GM12878 (cell line): Measurements from ENCODE around the gene PYGO2. TPM values are rescaled to one million over a fixed set of nuclear protein-coding genes. Genes with fewer than 3 reads are reported as not detected.

Experiments used
- ATAC-seq: fragments of 200-7000 bp; cut with Tn5 transposase; 3 replicates; pipeline ENCODE4 v1.9.1; 2020; ENCODE audit warnings: mild to moderate bottlenecking, moderate library complexity
- BruUV-seq: library from RNA; stranded (reverse); fragments of 400-500 nt; replicated peaks from 2 replicates; lab custom pipeline; 2021; lab: Mats Ljungman, UMichigan
- CTCF ChIA-PET: fragments of 300-600 bp; sonication (Branson Sonifier 250); formaldehyde crosslinking; extraction: SDS; loops from one replicate; lab custom pipeline; 2021; ENCODE audit warnings: inconsistent platforms; lab: Yijun Ruan, JAX
- POLR2A ChIA-PET: fragments of 350-600 bp; formaldehyde crosslinking; extraction: SDS; loops from one replicate; lab custom pipeline; 2021; ENCODE audit warnings: inconsistent platforms; lab: Charles Lee
- RAD21 ChIA-PET: fragments of 300-600 bp; sonication (Branson Sonifier 250); formaldehyde crosslinking; loops from one replicate; lab custom pipeline; 2023; ENCODE audit warnings: antibody characterized with exemption; ENCODE audit not compliant: unreplicated experiment; lab: Charles Lee
- SMC1A ChIA-PET: fragments of 300-600 bp; sonication (Branson Sonifier 250); formaldehyde crosslinking; loops from one replicate; lab custom pipeline; 2023; ENCODE audit not compliant: unreplicated experiment, uncharacterized antibody; lab: Charles Lee
- DNase-seq: peaks from one replicate; pipeline ENCODE4 v3.0.0-alpha.2; 2011; ENCODE audit warnings: low read depth, low spot score
- FAIRE-seq: peaks from 3 replicates; lab custom pipeline; 2011; peaks lifted over from hg19 to GRCh38; lab: Jason Lieb, UNC
- H2AFZ ChIP-seq: 2 replicates; pipeline ENCODE4 v1.6.0; 2011; ENCODE audit warnings: low read depth, low read length, control low read depth; ENCODE audit not compliant: control insufficient read depth
- H3K27ac ChIP-seq: 2 replicates; pipeline ENCODE4 v1.5.1; 2011; ENCODE audit warnings: control low read depth; ENCODE audit not compliant: control insufficient read depth, insufficient read depth
- H3K27me3 ChIP-seq, 2 experiments: replicated peaks in 1 of 2; 2 replicates each; pipeline versions ENCODE4 v1.6.0 to v1.6.1; 2011; ENCODE audit warnings: low read length in 1 of 2; ENCODE audit not compliant: control insufficient read depth in 2 of 2, insufficient read depth in 2 of 2
- H3K36me3 ChIP-seq, 2 experiments: 2 replicates each; pipeline ENCODE4 v1.5.1; 2011; ENCODE audit warnings: low read length in 1 of 2; ENCODE audit not compliant: control insufficient read depth in 2 of 2, insufficient read depth in 2 of 2
- H3K4me1 ChIP-seq: 2 replicates; pipeline ENCODE4 v1.6.1; 2011; ENCODE audit warnings: mild to moderate bottlenecking, low read length, moderate library complexity, mixed read lengths; ENCODE audit not compliant: control insufficient read depth, insufficient read depth
- H3K4me2 ChIP-seq: 2 replicates; pipeline ENCODE4 v1.6.0; 2011; ENCODE audit warnings: control low read depth; ENCODE audit not compliant: control insufficient read depth, insufficient read depth
- H3K4me3 ChIP-seq: fragments of 200-600 bp; sonication (generic); 2 replicates; pipeline ENCODE4 v1.5.1; 2016
- H3K79me2 ChIP-seq: 2 replicates; pipeline ENCODE4 v1.6.0; 2011; ENCODE audit warnings: low read length; ENCODE audit not compliant: control insufficient read depth, insufficient read depth
- H3K9ac ChIP-seq: 2 replicates; pipeline ENCODE4 v1.8.0; 2011; ENCODE audit warnings: low read length, control low read depth, mixed read lengths; ENCODE audit not compliant: control insufficient read depth, insufficient read depth
- H3K9me3 ChIP-seq: replicated peaks from 3 replicates; pipeline ENCODE4 v1.5.1; 2011; ENCODE audit warnings: mild to moderate bottlenecking, low read length; ENCODE audit not compliant: control insufficient read depth, insufficient read depth
- H4K20me1 ChIP-seq: 2 replicates; pipeline ENCODE4 v1.6.0; 2011; ENCODE audit not compliant: control insufficient read depth, insufficient read depth
- DPF2 ChIP-seq: fragments of 450-650 bp; IDR thresholded peaks from 2 replicates; pipeline ENCODE4 v1.6.1; 2017; ENCODE audit warnings: mild to moderate bottlenecking
- MLLT1 ChIP-seq: fragments of 450-650 bp; IDR thresholded peaks from 2 replicates; pipeline ENCODE4 v1.6.1; 2016; ENCODE audit warnings: mild to moderate bottlenecking
- NR2F1 ChIP-seq: fragments of 450-650 bp; conservative IDR thresholded peaks from 2 replicates; pipeline ENCODE4 v1.6.1; 2017; ENCODE audit warnings: mild to moderate bottlenecking
- SREBF1 ChIP-seq: IDR thresholded peaks from 2 replicates; pipeline ENCODE4 v1.6.1; 2012; ENCODE audit warnings: mild to moderate bottlenecking, low read length
- WGBS: methylation state at CpG from one replicate; pipeline ENCODE4 v1.1.6; 2016; ENCODE audit warnings: low lambda C conversion rate; ENCODE audit not compliant: insufficient replicate concordance, insufficient coverage; ENCODE audit errors: missing lambda C conversion rate; 5-methylcytosine and 5-hydroxymethylcytosine counted together
- in situ Hi-C: fragments of 300-500 bp; cut with MboI; formaldehyde crosslinking; loops from 9 replicates; pipeline ENCODE4 v1.14.3; 2018; ENCODE audit warnings: mixed read lengths
- intact Hi-C: fragments of 100-400 bp; cut with micrococcal nuclease; formaldehyde crosslinking; loops from one replicate; pipeline ENCODE4 v1.14.2; 2022; ENCODE audit not compliant: unreplicated experiment
- polyA plus RNA-seq, 11 experiments: library from polyadenylated mRNA; depleted of rRNA in 4 of 11; unstranded in 6 of 11; stranded (reverse) in 5 of 11; fragments of >200 nt; fragmentation: Nextera tagmentation in 4 of 11; fragmentation: Illumina TruSeq in 1 of 11; extraction: Ambion mirVana in 4 of 11; extraction: Trizol in 1 of 11; gene quantifications; 1 replicate in 1 of 11; 2 replicates in 10 of 11; pipeline versions ENCODE4 v1.2.1 to v1.2.3, GENCODE V29; 2011 to 2016; ENCODE audit warnings: inconsistent platforms in 2 of 11, missing spikeins in 2 of 11, low read depth in 1 of 11
- total RNA-seq, 4 experiments: library from RNA; depleted of rRNA in 3 of 4; stranded (reverse); fragments of >200 nt in 3 of 4; fragmentation: Illumina TruSeq in 1 of 4; extraction: Trizol in 1 of 4; gene quantifications; 2 replicates each; pipeline versions ENCODE4 v1.2.1 to v1.2.3, GENCODE V29; 2013 to 2021
- TF ChIP-seq, protein P1 (sequence below): fragments of 450-650 bp; IDR thresholded peaks from 2 replicates; pipeline ENCODE4 v1.6.1; 2016; ENCODE audit warnings: mild to moderate bottlenecking, moderate library complexity, borderline replicate concordance

The PYGO2 gene
- total and polyA plus RNA-seq, 10 of the 15 experiments (the other 5 are each of a cell fraction or from before 2014, with no cell fraction given): 8.1 to 33.8 (median 23.5) TPM

DNA sequence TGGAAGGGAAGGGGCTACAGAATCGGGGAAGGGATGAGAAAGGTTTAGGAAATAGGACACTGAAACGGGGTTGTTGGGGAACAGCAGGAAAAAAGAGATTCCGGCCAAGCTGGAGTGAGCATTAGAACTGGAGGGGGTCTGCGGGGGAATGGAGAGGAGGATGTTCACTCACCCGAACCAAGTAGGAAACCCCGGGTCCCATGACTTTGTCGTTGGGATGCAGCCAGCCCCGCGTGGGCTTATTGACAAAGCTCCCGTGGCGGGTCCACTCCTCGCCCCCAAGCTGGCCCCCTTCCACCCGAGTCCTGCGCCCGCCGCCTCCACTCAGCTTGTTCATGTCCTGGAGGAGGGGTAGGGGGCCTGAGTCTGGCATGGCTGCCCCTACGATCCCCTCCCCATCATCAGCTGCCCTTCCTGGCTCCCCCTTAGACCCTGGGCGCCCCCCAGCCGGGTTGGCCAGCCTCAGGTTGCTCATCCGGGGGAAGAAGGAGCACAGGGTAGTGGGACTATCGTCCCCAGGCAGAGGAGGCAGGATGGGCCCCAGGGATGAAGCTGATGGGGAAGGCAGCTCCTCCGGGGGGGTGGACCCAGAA is 8.4 kb upstream of the PYGO2 start:
- H3K27me3 ChIP-seq: no peaks in the 10 kb centered on the region
- peak overlapping the region; percentile 39 for H3K27ac ChIP-seq
- intact Hi-C loops (loop anchor here (5.0 kb wide), 1 partner anchor 92 kb away; the partner anchor contains the start of gene EFNA4), in situ Hi-C loops (no loop called here)
- no peak overlapping the region for H2AFZ ChIP-seq
- DNase-seq (no peak), ATAC-seq (no peak), FAIRE-seq (no peak)
- peaks cover 10 to 12% of the 10 kb centered on the region in 2 experiments; a peak in 3 of 4 replicates for H3K36me3 ChIP-seq
- 68% methylated on average over 22 of the region's 22 CpGs for WGBS
- peak overlapping the region; percentile 63 for H3K4me3 ChIP-seq
- CTCF ChIA-PET: interaction anchor here (1.0 to 20.6 kb wide), 11 partner anchors 8 to 203 kb away, joined by 3 to 226 read pairs (median 4); partner anchors contain the start of genes ADAM15, KRTCAP2, LENEP and PBXIP1
- peak overlapping the region; percentile 74; the same call in 1 of the 2 replicates for H3K4me2 ChIP-seq
- TF ChIP-seq SREBF1: no peak
- TF ChIP-seq, protein P1, sequence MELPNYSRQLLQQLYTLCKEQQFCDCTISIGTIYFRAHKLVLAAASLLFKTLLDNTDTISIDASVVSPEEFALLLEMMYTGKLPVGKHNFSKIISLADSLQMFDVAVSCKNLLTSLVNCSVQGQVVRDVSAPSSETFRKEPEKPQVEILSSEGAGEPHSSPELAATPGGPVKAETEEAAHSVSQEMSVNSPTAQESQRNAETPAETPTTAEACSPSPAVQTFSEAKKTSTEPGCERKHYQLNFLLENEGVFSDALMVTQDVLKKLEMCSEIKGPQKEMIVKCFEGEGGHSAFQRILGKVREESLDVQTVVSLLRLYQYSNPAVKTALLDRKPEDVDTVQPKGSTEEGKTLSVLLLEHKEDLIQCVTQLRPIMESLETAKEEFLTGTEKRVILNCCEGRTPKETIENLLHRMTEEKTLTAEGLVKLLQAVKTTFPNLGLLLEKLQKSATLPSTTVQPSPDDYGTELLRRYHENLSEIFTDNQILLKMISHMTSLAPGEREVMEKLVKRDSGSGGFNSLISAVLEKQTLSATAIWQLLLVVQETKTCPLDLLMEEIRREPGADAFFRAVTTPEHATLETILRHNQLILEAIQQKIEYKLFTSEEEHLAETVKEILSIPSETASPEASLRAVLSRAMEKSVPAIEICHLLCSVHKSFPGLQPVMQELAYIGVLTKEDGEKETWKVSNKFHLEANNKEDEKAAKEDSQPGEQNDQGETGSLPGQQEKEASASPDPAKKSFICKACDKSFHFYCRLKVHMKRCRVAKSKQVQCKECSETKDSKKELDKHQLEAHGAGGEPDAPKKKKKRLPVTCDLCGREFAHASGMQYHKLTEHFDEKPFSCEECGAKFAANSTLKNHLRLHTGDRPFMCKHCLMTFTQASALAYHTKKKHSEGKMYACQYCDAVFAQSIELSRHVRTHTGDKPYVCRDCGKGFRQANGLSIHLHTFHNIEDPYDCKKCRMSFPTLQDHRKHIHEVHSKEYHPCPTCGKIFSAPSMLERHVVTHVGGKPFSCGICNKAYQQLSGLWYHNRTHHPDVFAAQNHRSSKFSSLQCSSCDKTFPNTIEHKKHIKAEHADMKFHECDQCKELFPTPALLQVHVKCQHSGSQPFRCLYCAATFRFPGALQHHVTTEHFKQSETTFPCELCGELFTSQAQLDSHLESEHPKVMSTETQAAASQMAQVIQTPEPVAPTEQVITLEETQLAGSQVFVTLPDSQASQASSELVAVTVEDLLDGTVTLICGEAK: no peak
- TF ChIP-seq MLLT1: no peak
- TF ChIP-seq NR2F1: no peak
- no peak for TF ChIP-seq DPF2
- RAD21 ChIA-PET: interaction anchor here (0.9 to 2.8 kb wide), 12 partner anchors 9 to 115 kb away, joined by 3 to 20 read pairs (median 4); partner anchors contain the start of genes PBXIP1 and PYGO2
- no peaks in the 10 kb centered on the region for H3K9me3 ChIP-seq
- SMC1A ChIA-PET: interaction anchor here (0.9 to 3.2 kb wide), 7 partner anchors 9 to 410 kb away, joined by 3 to 21 read pairs (median 5); partner anchors contain the start of genes PBXIP1 and PYGO2
- H3K9ac ChIP-seq: peak overlapping the region; percentile 10; the same call in 1 of the 2 replicates
- H3K79me2 ChIP-seq: peaks cover 43% of the 10 kb centered on the region
- POLR2A ChIA-PET: interaction anchor here (0.6 to 9.8 kb wide), 13 partner anchors 9 to 1047 kb away, joined by 3 to 140 read pairs (median 5); partner anchors contain the start of genes FLAD1, PBXIP1, PMVK and PYGO2
- peaks cover 22% of the 10 kb centered on the region for H3K4me1 ChIP-seq
- no peaks in the 10 kb centered on the region for H4K20me1 ChIP-seq
- BruUV-seq: no TSS peak
